ENCODE measurements around the gene KIAA1671. TPM values are rescaled to one million over a fixed set of nuclear protein-coding genes. Genes with fewer than 3 reads are reported as not detected.

The KIAA1671 gene
- total RNA-seq, 1 donor from 2014 or later = 11.4 TPM

DNA sequence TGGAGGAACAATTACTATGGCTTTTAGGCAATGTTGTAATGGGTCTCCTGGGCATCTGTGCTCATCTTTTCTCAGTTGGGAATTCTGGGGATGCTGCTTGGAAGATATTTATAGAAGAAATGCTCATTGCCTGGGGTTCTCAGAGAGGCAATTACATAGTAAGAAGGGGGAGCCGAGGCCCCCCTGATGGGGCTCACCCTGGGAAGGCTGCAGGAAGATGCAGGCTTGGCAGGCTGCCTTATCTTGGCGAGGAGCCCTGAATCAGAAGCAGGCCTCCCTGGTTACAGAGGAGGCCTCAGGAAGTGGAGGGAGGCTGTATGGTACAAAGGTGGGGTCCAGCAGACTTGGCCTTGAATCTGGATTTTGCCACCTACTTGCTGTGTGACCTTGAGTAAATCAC is 186.5 kb downstream of the KIAA1671 start:
- no peaks in the 10 kb centered on the region for H3K27me3 Mint-ChIP-seq
- H3K27ac Mint-ChIP-seq = no peak overlapping the region
- intact Hi-C loops (cut with micrococcal nuclease) = no loop called here
- DNase-seq = no peak
- no peaks in the 10 kb centered on the region for H3K9me3 Mint-ChIP-seq
- no peaks in the 10 kb centered on the region for H3K4me1 Mint-ChIP-seq
- no peak overlapping the region for H3K4me3 Mint-ChIP-seq
- H3K36me3 Mint-ChIP-seq (ENCODE audit: low read depth) = peaks cover 18% of the 10 kb centered on the region

DNA sequence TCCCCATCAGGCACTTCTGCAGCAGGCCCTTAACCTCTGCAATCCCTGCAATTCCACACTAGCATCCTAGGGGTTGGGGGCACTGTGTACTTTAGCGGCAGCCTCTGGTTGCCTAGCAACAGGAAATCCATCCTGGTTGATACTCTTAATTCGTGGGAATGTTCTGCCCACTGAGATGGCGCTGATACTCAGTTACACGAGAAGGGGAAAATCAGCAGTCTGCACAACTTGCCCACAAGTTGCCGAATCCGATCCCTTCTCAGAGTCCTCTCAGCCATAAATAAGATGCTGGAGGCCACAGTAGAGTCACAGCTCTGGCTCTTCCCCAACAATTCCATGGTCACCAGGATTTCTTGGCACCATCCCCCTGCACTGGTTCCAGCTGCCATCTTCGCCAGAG is 189.6 kb downstream of the KIAA1671 start:
- Mint-ChIP-seq H3K27ac (no peak overlapping the region), H3K4me3 (no peak overlapping the region), H3K9me3 (no peaks in the 10 kb centered on the region), H3K36me3 (ENCODE audit: low read depth) (peaks cover 14% of the 10 kb centered on the region), H3K27me3 (no peaks in the 10 kb centered on the region), H3K4me1 (no peaks in the 10 kb centered on the region)
- DNase-seq = no peak
- intact Hi-C loops (cut with micrococcal nuclease) = no loop called here

DNA sequence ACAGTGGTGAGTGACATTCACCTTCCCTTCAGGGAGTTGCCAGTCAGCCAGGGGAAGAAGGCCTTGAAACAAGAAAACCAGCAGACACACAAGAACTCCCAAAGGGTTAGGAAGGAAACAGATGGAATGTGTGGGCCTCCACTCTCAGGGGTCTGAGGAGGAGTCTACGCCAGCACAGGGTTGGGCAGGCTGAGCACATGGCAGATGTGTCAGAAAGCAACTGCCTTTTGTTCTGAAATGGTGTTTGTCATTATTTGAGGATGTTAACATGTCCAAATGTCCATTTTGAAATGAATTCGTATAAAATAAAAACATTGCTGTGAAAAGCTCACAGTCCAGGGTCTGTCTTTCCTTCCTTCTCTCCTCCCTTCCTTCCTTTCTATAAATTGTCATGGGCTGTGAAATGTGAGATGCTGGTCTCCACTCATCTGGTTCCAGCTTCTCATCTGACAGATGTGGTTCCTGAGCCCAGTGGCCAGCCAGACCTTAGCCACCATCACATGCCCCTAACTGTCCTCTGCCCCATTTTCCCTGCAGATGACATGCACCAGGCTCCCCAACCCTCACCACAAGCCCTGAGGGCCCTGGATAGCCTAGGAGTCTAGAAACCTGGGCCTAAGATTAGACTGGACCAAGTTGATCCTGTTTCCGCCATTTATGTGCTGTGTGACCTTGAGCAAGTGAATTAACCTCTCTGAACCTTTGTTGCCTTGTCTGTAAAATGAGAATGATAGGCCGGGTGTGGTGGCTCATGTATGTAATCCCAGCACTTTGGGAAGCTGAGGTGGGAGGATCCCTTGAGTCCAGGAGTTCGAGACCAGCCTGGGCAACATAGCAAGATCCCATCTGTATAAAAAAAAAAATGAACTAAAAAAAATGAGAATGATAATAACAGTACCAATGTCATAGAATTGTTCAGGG is 190.9 kb downstream of the KIAA1671 start:
- Mint-ChIP-seq H3K4me3 (no peak overlapping the region), H3K36me3 (ENCODE audit: low read depth) (peaks cover 2% of the 10 kb centered on the region), H3K27me3 (no peaks in the 10 kb centered on the region), H3K4me1 (no peaks in the 10 kb centered on the region), H3K27ac (no peak overlapping the region), H3K9me3 (no peaks in the 10 kb centered on the region)
- DNase-seq = no peak
- intact Hi-C loops (cut with micrococcal nuclease) = no loop called here

DNA sequence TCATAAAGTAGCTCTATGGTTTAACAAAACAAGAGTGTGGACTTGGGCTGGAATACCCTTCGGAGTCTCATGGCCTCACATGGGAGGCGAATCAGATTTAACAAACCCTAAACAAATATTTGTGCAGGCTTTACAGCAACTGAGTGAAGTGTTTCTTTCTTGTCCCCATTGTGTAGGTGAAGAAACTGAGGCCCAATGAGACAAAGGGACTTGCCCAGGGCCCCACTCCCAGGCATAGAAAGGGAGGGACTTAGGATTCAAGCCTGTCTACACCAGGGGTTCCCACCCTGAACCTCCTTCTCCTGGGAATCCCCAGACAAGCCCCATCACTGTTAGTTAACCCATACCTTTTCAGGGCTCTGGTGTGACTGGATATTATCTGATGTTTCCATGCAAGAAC is 192.0 kb downstream of the KIAA1671 start:
- DNase-seq = no peak
- H3K27me3 Mint-ChIP-seq = no peaks in the 10 kb centered on the region
- no peaks in the 10 kb centered on the region for H3K4me1 Mint-ChIP-seq
- H3K9me3 Mint-ChIP-seq = no peaks in the 10 kb centered on the region
- no peaks in the 10 kb centered on the region for H3K36me3 Mint-ChIP-seq (ENCODE audit: low read depth)
- intact Hi-C loops (cut with micrococcal nuclease) = no loop called here
- no peak overlapping the region for H3K4me3 Mint-ChIP-seq
- no peak overlapping the region for H3K27ac Mint-ChIP-seq

DNA sequence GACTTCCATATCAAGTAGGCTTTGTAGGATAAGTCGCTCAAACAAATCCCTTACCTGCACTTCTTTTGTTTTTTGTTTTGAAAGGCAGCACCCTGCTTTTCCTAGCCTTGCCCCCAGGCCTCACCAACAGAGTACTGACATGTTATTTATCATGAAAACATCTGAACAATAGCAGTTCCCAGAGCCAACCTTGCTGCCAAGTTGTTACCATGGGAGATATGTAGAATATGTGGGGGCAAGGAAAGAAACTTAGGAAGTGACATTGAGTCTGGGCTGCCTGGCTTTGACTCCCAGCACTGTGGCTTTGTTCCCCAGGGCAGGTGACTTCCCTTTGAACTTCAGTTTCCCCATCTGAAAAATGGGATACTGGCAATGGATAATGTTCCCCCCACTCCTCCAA is 193.8 kb downstream of the KIAA1671 start:
- Mint-ChIP-seq H3K4me3 (no peak overlapping the region), H3K9me3 (no peaks in the 10 kb centered on the region), H3K4me1 (no peaks in the 10 kb centered on the region), H3K27me3 (no peaks in the 10 kb centered on the region), H3K27ac (no peak overlapping the region), H3K36me3 (ENCODE audit: low read depth) (no peaks in the 10 kb centered on the region)
- intact Hi-C loops (cut with micrococcal nuclease) = no loop called here
- DNase-seq = no peak

DNA sequence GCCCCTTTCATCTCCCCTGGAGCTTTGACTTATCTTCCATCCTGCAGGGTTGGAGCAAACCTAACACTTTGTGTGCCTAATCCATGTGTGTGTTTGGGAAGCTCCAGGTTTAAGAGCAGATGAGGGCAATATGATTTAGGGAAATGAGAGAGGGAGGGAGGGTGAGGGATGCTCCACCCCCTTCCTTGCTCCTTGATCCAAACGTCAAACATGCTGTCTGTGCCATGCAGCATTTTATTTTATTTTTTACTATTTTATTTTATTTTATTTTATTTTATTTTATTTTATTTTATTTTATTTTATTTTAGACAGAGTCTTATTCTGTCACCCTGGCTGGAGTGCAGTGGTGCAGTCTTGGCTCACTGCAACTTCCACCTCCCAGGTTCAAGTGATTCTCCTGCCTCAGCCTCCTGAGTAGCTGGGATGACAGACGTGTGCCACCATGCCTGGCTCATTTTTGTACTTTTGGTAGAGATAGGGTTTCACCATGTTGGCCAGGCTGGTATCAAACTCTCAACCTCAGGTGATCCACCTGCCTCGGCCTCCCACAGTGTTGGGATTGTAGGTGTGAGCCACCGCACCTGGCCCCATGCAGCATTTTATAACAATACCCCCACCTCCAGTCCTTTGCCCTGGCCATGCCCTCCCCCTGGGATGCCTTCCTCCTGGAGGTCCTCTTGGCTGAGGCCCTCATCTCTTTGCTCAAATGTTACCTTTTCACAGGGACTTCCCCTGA is 194.6 kb downstream of the KIAA1671 start:
- Mint-ChIP-seq H3K4me1 (no peaks in the 10 kb centered on the region), H3K4me3 (no peak overlapping the region), H3K9me3 (no peaks in the 10 kb centered on the region)

DNA sequence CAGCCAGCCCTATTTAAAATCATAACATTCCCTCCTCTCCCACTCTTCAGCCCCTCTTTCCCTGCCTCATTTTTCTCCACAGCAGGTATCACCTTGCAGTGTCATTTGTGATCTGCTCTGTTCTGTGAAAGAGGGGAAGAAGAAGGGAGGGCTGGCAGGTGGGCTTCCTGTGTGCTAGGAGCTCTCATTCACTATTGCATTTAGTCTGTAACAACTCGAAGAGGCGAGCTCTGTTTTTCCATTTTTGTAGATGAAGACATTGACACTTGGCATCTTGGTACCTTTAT is 195.1 kb downstream of the KIAA1671 start:
- no peak overlapping the region for H3K27ac Mint-ChIP-seq
- no peak for DNase-seq
- intact Hi-C loops (cut with micrococcal nuclease) = no loop called here
- H3K36me3 Mint-ChIP-seq (ENCODE audit: low read depth) = no peaks in the 10 kb centered on the region
- H3K4me1 Mint-ChIP-seq = no peaks in the 10 kb centered on the region
- H3K9me3 Mint-ChIP-seq = no peaks in the 10 kb centered on the region
- H3K4me3 Mint-ChIP-seq = no peak overlapping the region
- no peaks in the 10 kb centered on the region for H3K27me3 Mint-ChIP-seq

More for the DNA sequence above, 194.6 kb downstream of the KIAA1671 start:
- no peak for DNase-seq
- H3K27ac Mint-ChIP-seq = no peak overlapping the region
- no peaks in the 10 kb centered on the region for H3K36me3 Mint-ChIP-seq (ENCODE audit: low read depth)
- no peaks in the 10 kb centered on the region for H3K27me3 Mint-ChIP-seq
- intact Hi-C loops (cut with micrococcal nuclease) = no loop called here

DNA sequence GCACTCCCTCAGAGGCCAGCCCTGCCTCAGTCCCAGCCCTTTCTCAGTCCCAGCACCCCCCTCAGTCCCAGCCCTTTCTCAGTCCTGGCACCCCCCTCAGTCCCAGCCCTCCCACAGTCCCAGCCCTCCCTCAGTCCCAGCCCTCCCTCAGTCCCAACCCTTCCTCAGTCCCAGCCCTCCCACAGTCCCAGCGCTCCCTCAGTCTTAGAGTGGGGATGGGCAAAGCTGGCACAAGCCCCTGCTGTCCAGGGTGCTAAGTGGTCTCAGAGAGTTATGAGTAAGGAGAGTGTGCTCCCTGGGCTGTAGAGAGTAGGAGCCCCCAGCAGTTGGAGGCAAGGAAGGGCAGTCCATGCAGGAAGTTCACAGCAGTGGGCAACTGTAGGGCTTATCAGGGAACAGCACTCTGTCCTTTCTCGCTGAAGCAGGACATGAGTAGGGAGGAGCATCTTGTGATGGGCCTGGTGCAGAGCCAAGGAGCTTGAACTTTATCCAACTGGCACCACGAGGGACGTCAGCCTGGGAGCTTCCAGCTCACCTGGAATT is 195.7 kb downstream of the KIAA1671 start:
- no peak for DNase-seq
- Mint-ChIP-seq H3K27me3 (no peaks in the 10 kb centered on the region), H3K9me3 (no peaks in the 10 kb centered on the region), H3K4me3 (no peak overlapping the region), H3K36me3 (ENCODE audit: low read depth) (no peaks in the 10 kb centered on the region), H3K4me1 (no peaks in the 10 kb centered on the region), H3K27ac (no peak overlapping the region)
- intact Hi-C loops (cut with micrococcal nuclease) = no loop called here

DNA sequence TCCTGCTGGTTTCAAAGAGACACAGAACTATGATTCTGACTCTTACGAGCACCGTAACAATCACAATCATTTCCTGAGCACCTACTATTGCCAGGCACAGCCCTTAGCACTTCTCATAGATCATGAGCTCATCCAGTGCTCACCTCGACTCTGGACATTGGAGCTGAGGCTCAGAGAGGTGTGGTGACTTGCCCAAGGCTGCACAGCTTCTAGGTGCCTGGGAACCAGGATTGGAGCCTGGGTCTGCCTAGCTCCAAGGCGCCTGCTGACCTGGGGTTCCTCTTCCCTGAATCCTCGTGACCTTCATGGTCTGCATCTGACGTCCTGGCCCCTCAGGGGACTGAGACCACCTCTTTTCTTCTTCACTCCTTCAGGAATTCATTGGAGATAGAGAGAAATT is 196.5 kb downstream of the KIAA1671 start:
- H3K9me3 Mint-ChIP-seq = no peaks in the 10 kb centered on the region
- H3K36me3 Mint-ChIP-seq (ENCODE audit: low read depth) = no peaks in the 10 kb centered on the region
- no peaks in the 10 kb centered on the region for H3K27me3 Mint-ChIP-seq
- no peak overlapping the region for H3K27ac Mint-ChIP-seq
- intact Hi-C loops (cut with micrococcal nuclease) = no loop called here
- no peak for DNase-seq
- no peak overlapping the region for H3K4me3 Mint-ChIP-seq
- no peaks in the 10 kb centered on the region for H3K4me1 Mint-ChIP-seq

DNA sequence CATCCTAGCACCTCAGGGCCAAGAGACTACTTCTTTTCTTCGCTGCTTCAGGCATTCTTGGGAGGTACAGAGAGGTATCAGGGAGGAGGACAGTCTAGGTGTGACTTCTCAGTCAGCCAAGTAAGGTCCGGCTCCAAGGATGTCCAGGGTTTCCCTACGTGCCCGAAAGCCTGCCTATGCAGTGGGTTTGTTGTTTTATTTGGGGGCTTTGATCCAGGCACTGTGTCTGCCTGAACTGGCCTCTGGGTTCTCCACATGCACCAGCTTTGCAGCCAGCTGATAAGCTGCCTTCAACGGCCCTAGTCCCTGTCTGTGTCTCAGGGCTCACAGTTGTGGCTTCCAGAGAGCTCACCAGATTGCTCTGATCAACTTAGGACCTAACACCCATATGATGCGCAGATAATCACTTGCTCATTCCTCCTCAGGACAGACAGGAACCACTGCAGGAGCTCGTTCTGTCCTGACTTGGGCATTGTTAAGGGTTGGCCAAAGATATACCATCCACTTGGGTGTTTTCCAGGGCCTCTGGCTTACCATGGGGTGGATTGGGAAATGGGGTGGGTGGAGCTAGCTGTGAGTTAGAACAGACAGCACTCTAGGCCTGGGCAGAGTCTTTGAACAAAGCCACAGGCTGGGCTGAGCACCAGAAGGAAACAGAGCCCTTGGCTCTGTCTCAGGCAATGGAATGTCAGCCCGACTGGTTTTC is 201.6 kb downstream of the KIAA1671 start:
- H3K27me3 Mint-ChIP-seq = no peaks in the 10 kb centered on the region
- no peak for DNase-seq
- no peak overlapping the region for H3K4me3 Mint-ChIP-seq
- H3K27ac Mint-ChIP-seq = no peak overlapping the region
- no peaks in the 10 kb centered on the region for H3K4me1 Mint-ChIP-seq
- H3K36me3 Mint-ChIP-seq (ENCODE audit: low read depth) = peaks cover 2% of the 10 kb centered on the region
- no peaks in the 10 kb centered on the region for H3K9me3 Mint-ChIP-seq
- intact Hi-C loops (cut with micrococcal nuclease) = no loop called here

DNA sequence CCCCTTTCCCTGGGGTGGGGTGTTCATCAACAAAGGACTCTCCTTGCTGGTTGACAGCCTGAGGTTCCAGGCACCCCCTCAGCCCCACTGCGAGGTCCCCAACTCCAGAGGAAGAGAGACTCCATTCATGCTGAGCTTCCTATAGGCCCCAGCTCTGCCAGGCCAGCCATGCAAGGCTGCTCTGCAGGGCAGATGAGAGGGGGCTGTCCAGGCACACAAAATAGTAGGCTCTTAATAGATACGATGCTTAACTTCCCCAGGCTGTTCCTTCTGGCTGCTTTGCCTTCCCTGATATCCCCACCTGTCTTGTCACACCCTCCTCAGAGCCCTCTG is 202.1 kb downstream of the KIAA1671 start:
- H3K4me1 Mint-ChIP-seq = no peaks in the 10 kb centered on the region
- no peaks in the 10 kb centered on the region for H3K27me3 Mint-ChIP-seq
- no peaks in the 10 kb centered on the region for H3K9me3 Mint-ChIP-seq
- DNase-seq = no peak
- intact Hi-C loops (cut with micrococcal nuclease) = no loop called here
- peaks cover 2% of the 10 kb centered on the region for H3K36me3 Mint-ChIP-seq (ENCODE audit: low read depth)
- no peak overlapping the region for H3K4me3 Mint-ChIP-seq
- no peak overlapping the region for H3K27ac Mint-ChIP-seq

DNA sequence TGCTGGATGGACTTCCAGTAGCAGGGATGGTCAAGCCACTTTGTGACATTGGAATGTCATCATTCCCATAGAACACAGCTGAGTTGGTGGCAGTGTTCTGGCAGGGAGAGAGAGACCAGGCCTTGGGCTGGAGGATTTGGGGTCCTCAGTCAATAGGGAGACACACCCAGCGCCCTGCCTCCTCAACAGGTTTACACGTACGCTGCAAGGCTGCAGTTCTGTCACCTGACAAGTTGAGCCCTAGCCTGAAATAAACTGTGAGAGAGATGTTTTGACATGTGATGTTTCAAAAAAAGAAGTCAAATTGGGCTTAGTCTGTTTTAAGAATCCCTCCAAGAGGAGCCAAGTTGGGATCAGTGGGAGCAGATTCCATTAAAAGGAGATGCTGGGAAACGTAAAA is 204.2 kb downstream of the KIAA1671 start:
- Mint-ChIP-seq H3K27me3 (no peaks in the 10 kb centered on the region), H3K4me1 (no peaks in the 10 kb centered on the region), H3K4me3 (no peak overlapping the region), H3K9me3 (no peaks in the 10 kb centered on the region), H3K27ac (no peak overlapping the region), H3K36me3 (ENCODE audit: low read depth) (peaks cover 2% of the 10 kb centered on the region)
- intact Hi-C loops (cut with micrococcal nuclease) = no loop called here
- no peak for DNase-seq

DNA sequence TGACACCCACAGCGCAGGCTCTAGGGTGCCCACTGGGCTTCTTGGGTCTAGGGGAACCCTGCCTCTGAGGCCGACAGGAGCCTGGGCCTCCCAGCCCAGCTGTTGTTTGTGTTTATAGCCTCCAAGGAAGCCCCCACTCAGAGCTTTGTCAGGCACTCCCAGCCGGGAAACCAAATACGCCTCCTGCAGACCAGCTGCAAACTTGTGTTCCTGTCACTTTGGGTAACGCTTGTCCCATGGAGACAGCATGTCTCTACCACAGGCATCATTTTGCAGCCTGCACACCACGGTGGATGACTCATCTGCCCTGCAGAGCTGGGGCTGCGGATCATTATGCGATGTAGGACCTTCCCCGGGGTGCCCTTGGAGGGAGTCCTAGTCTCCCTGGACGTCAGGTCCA is 206.5 kb downstream of the KIAA1671 start:
- Mint-ChIP-seq H3K27me3 (no peaks in the 10 kb centered on the region), H3K4me3 (no peak overlapping the region), H3K4me1 (no peaks in the 10 kb centered on the region), H3K36me3 (ENCODE audit: low read depth) (peaks cover 2% of the 10 kb centered on the region), H3K27ac (no peak overlapping the region), H3K9me3 (no peaks in the 10 kb centered on the region)
- no peak for DNase-seq
- intact Hi-C loops (cut with micrococcal nuclease) = no loop called here

All from activated CD4-positive, alpha-beta T cell treated with anti-CD3 and anti-CD28 coated beads, Interleukin-2, amount 10 ng/mL, durations not matched to agents 24 days and 14 days (primary cell).